Keratinocyte (primary cell): Measurements from ENCODE around the gene GLTP. TPM values are rescaled to one million over a fixed set of nuclear protein-coding genes. Genes with fewer than 3 reads are reported as not detected.

Experiments used
- DNase-seq: peaks from one replicate; pipeline ENCODE4 v3.0.0-alpha.2; 2011; ENCODE audit warnings: low read depth, missing footprints, low spot score
- FAIRE-seq: peaks from 2 replicates; lab custom pipeline; 2011; peaks lifted over from hg19 to GRCh38; lab: Jason Lieb, UNC
- H2AFZ ChIP-seq: 2 replicates; pipeline ENCODE4 v1.6.0; 2012; ENCODE audit warnings: low read length, control low read depth, inconsistent platforms; ENCODE audit not compliant: control insufficient read depth
- H3K27ac ChIP-seq: 2 replicates; pipeline ENCODE4 v1.5.1; 2011; ENCODE audit warnings: low read length; ENCODE audit not compliant: control insufficient read depth, insufficient read depth
- H3K27me3 ChIP-seq: 3 replicates; pipeline ENCODE4 v1.6.0; 2011; ENCODE audit warnings: low read length; ENCODE audit not compliant: control insufficient read depth, insufficient read depth; ENCODE audit errors: extremely low read depth
- H3K36me3 ChIP-seq, 2 experiments: 2 replicates in 1 of 2; 3 replicates in 1 of 2; pipeline ENCODE4 v1.5.1; 2011; ENCODE audit warnings: low read length in 2 of 2, mild to moderate bottlenecking in 1 of 2; ENCODE audit not compliant: control insufficient read depth in 2 of 2, insufficient read depth in 2 of 2; ENCODE audit errors: extremely low read depth in 1 of 2
- H3K4me1 ChIP-seq: 3 replicates; pipeline ENCODE4 v1.5.1; 2011; ENCODE audit warnings: low read length; ENCODE audit not compliant: control insufficient read depth, insufficient read depth; ENCODE audit errors: extremely low read depth
- H3K4me2 ChIP-seq: 3 replicates; pipeline ENCODE4 v1.6.0; 2011; ENCODE audit warnings: low read depth, low read length; ENCODE audit not compliant: control insufficient read depth, insufficient read depth; ENCODE audit errors: extremely low read depth
- H3K4me3 ChIP-seq, 3 experiments: fragments of 200-600 bp in 1 of 3; sonication (generic) in 1 of 3; 2 replicates in 2 of 3; 3 replicates in 1 of 3; pipeline ENCODE4 v1.5.1; 2011 to 2016; ENCODE audit warnings: low read length in 3 of 3, mild to moderate bottlenecking in 3 of 3, control low read depth in 2 of 3, inconsistent platforms in 1 of 3, low read depth in 1 of 3, mixed read lengths in 1 of 3, mixed run types in 1 of 3, moderate library complexity in 1 of 3; ENCODE audit not compliant: control insufficient read depth in 2 of 3, insufficient read depth in 2 of 3; ENCODE audit errors: extremely low read depth in 1 of 3
- H3K79me2 ChIP-seq: 2 replicates; pipeline ENCODE4 v1.6.0; 2012; ENCODE audit warnings: low read length; ENCODE audit not compliant: control insufficient read depth, insufficient read depth
- H3K9ac ChIP-seq: 3 replicates; pipeline ENCODE4 v1.6.0; 2011; ENCODE audit warnings: low read length; ENCODE audit not compliant: control insufficient read depth, insufficient read depth; ENCODE audit errors: extremely low read depth
- H3K9me1 ChIP-seq: 3 replicates; pipeline ENCODE4 v1.6.0; 2011; ENCODE audit warnings: low read length; ENCODE audit not compliant: control insufficient read depth, insufficient read depth; ENCODE audit errors: extremely low read depth
- H3K9me3 ChIP-seq: 2 replicates; pipeline ENCODE4 v1.5.1; 2012; ENCODE audit warnings: low read depth, low read length; ENCODE audit not compliant: control insufficient read depth
- H4K20me1 ChIP-seq: 3 replicates; pipeline ENCODE4 v1.6.0; 2011; ENCODE audit warnings: low read length; ENCODE audit not compliant: control insufficient read depth, insufficient read depth; ENCODE audit errors: extremely low read depth
- CTCF ChIP-seq, 3 experiments: IDR thresholded peaks in 1 of 3; conservative IDR thresholded peaks in 1 of 3; optimal IDR thresholded peaks in 1 of 3; 2 replicates in 2 of 3; 3 replicates in 1 of 3; pipeline versions ENCODE3 to v1.5.1; 2011; ENCODE audit warnings: low read length in 3 of 3, mild to moderate bottlenecking in 3 of 3, moderate library complexity in 2 of 3, control low read depth in 1 of 3, inconsistent platforms in 1 of 3; ENCODE audit not compliant: insufficient read depth in 2 of 3; ENCODE audit errors: extremely low read depth in 1 of 3
- EZH2 ChIP-seq: IDR thresholded peaks from one replicate; pipeline ENCODE4 v1.6.1; 2012; ENCODE audit warnings: inconsistent platforms, mild to moderate bottlenecking, low read length, moderate library complexity
- dilution Hi-C: fragments of 300-500 bp; cut with MboI; formaldehyde crosslinking; loops from one replicate; pipeline ENCODE4 v1.7.0; 2020; ENCODE audit warnings: low sequenced_read_pairs; ENCODE audit not compliant: extremely low pct_ligation_motif_present
- polyA plus RNA-seq, 5 experiments: library from polyadenylated mRNA; depleted of rRNA in 3 of 5; stranded (reverse) in 3 of 5; stranded (forward) in 1 of 5; unstranded in 1 of 5; fragments of >200 nt; gene quantifications; 1 replicate in 1 of 5; 2 replicates in 3 of 5; 3 replicates in 1 of 5; pipeline versions ENCODE4 v1.2.1 to v1.2.3, GENCODE V29; 2011 to 2012; ENCODE audit warnings: missing spikeins in 2 of 5, low read depth in 1 of 5, low replicate concordance in 1 of 5

Gene GLTP
- polyA plus RNA-seq, 1 donor (not counting 4 experiments of a cell fraction or from before 2014, with no cell fraction given) = 54.6 TPM

- dilution Hi-C loops = no loop called here
- Histone ChIP-seq H3K9me1 (no peaks in the 10 kb centered on the region), H3K79me2 (no peaks in the 10 kb centered on the region), H3K4me2 (no peak overlapping the region), H3K4me3 (no peak overlapping the region), H3K36me3 (no peaks in the 10 kb centered on the region), H2AFZ (no peak overlapping the region), H3K4me1 (no peaks in the 10 kb centered on the region), H3K9ac (no peak overlapping the region), H3K9me3 (no peaks in the 10 kb centered on the region), H3K27ac (no peak overlapping the region), H3K27me3 (peaks cover 4% of the 10 kb centered on the region), H4K20me1 (no peaks in the 10 kb centered on the region)
- TF ChIP-seq CTCF (optimal IDR thresholded peaks at IDR 0.05 in 1 of 3, IDR thresholded peaks at IDR 0.05 in 1 of 3, conservative IDR thresholded peaks at IDR 0.05 in 1 of 3; ENCODE audit: extremely low read depth in 1 of 3, insufficient read depth in 2 of 3, low read length in 3 of 3) (no peak), EZH2 (no peak)
- FAIRE-seq = no peak
- no peak for DNase-seq
Observed at GRCh38 chr12:109827080-109827479, 53.3 kb downstream of the GLTP start.

- H3K9me1 ChIP-seq = no peaks in the 10 kb centered on the region
- dilution Hi-C loops = no loop called here
- no peaks in the 10 kb centered on the region for H3K27me3 ChIP-seq
- H3K9me3 ChIP-seq = no peaks in the 10 kb centered on the region
- H3K4me3 ChIP-seq = no peak overlapping the region
- no peaks in the 10 kb centered on the region for H3K79me2 ChIP-seq
- no peak overlapping the region for H3K27ac ChIP-seq
- FAIRE-seq = no peak
- DNase-seq = no peak
- no peak overlapping the region for H2AFZ ChIP-seq
- TF ChIP-seq CTCF (optimal IDR thresholded peaks at IDR 0.05 in 1 of 3, IDR thresholded peaks at IDR 0.05 in 1 of 3, conservative IDR thresholded peaks at IDR 0.05 in 1 of 3; ENCODE audit: extremely low read depth in 1 of 3, insufficient read depth in 2 of 3, low read length in 3 of 3) (no peak), EZH2 (no peak)
- H3K36me3 ChIP-seq = no peaks in the 10 kb centered on the region
- H3K4me2 ChIP-seq = no peak overlapping the region
- peaks cover 11% of the 10 kb centered on the region for H3K4me1 ChIP-seq
- H3K9ac ChIP-seq = no peak overlapping the region
- no peaks in the 10 kb centered on the region for H4K20me1 ChIP-seq
Observed at GRCh38 chr12:109824731-109825130, 55.6 kb downstream of the GLTP start.
